ENCODE data around the gene ELOVL1.

DNA sequence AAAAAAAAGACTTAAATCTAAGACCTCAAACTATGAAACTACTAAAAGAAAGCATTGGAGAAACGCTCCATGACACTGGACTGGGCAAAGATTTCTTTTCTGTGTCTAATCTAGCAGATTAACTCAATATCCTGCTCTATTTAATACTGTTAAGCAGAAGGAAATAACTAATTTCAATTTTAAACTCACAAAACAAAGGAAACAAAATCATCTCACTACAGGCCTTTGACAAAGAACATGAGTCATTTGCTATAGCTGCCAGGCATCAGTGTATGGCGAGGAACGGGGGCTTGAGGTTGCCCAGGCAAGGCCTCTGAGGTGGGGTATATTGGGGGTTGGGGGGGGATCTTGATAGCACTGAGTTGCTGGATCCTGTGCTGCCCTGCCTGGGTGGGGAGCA is 42.8 kb upstream of the ELOVL1 start:
- TF ChIP-seq POLR2A (IDR thresholded peaks at IDR 0.05; ENCODE audit: low read depth, low read length), result no peak
- no peak for TF ChIP-seq POLR2AphosphoS5 (IDR thresholded peaks at IDR 0.05; ENCODE audit: low read depth, low read length)
